ENCODE results near the gene SCO1. TPM values are rescaled to one million over a fixed set of nuclear protein-coding genes. Genes with fewer than 3 reads are reported as not detected.

SCO1 gene
- total RNA-seq, 2 donors from 2014 or later, result 43.3 to 43.9 TPM

GRCh38 chr17:10640475-10640874 is 56.9 kb downstream of the SCO1 start:
- Histone ChIP-seq H3K9ac (ENCODE audit: extremely low read depth, low read length, poor library complexity, severe bottlenecking) (no peak overlapping the region), H3K27ac (ENCODE audit: low read depth, low read length) (no peak overlapping the region), H3K36me3 (ENCODE audit: control insufficient read depth, insufficient read depth, low read length) (peaks cover 3% of the 10 kb centered on the region), H3K4me1 (ENCODE audit: control insufficient read depth, insufficient read depth, low read length) (no peaks in the 10 kb centered on the region), H3K27me3 (ENCODE audit: control insufficient read depth, insufficient read depth, low read length, poor library complexity, severe bottlenecking) (no peaks in the 10 kb centered on the region), H3K4me3 (ENCODE audit: low read length) (no peak overlapping the region), H3K9me3 (ENCODE audit: control insufficient read depth, low read length) (no peaks in the 10 kb centered on the region)
- H3K36me3 Mint-ChIP-seq (ENCODE audit: low read depth), result peaks cover 4% of the 10 kb centered on the region
- H3K4me1 Mint-ChIP-seq, result no peaks in the 10 kb centered on the region
- H3K9me3 Mint-ChIP-seq, result no peaks in the 10 kb centered on the region
- no peak for DNase-seq
- 61 to 100% methylated on average over 2 to 3 of the region's 3 CpGs for WGBS, 2 experiments (ENCODE audit: insufficient coverage in 1 of 2, insufficient read length in 1 of 2)
- no peak overlapping the region for H3K27ac Mint-ChIP-seq
- no peak for TF ChIP-seq CTCF (conservative IDR thresholded peaks at IDR 0.05)
- H3K4me3 Mint-ChIP-seq, result no peak overlapping the region
- no peaks in the 10 kb centered on the region for H3K27me3 Mint-ChIP-seq (ENCODE audit: insufficient read depth)

GRCh38 chr17:10638151-10638550 is 59.2 kb downstream of the SCO1 start:
- Mint-ChIP-seq H3K27me3 (ENCODE audit: insufficient read depth) (no peaks in the 10 kb centered on the region), H3K4me1 (no peaks in the 10 kb centered on the region), H3K36me3 (ENCODE audit: low read depth) (peaks cover 7% of the 10 kb centered on the region), H3K9me3 (no peaks in the 10 kb centered on the region), H3K4me3 (no peak overlapping the region), H3K27ac (no peak overlapping the region)
- H3K4me3 ChIP-seq (ENCODE audit: low read length), result no peak overlapping the region
- WGBS, 2 experiments (ENCODE audit: insufficient coverage in 1 of 2, insufficient read length in 1 of 2), result 91 to 92% methylated on average over 20 to 25 of the region's 25 CpGs
- H3K36me3 ChIP-seq (ENCODE audit: control insufficient read depth, insufficient read depth, low read length), result peaks cover 3% of the 10 kb centered on the region
- H3K4me1 ChIP-seq (ENCODE audit: control insufficient read depth, insufficient read depth, low read length), result no peaks in the 10 kb centered on the region
- TF ChIP-seq CTCF (conservative IDR thresholded peaks at IDR 0.05), result no peak
- no peak overlapping the region for H3K27ac ChIP-seq (ENCODE audit: low read depth, low read length)
- H3K9me3 ChIP-seq (ENCODE audit: control insufficient read depth, low read length), result no peaks in the 10 kb centered on the region
- no peak for DNase-seq
- no peaks in the 10 kb centered on the region for H3K27me3 ChIP-seq (ENCODE audit: control insufficient read depth, insufficient read depth, low read length, poor library complexity, severe bottlenecking)
- H3K9ac ChIP-seq (ENCODE audit: extremely low read depth, low read length, poor library complexity, severe bottlenecking), result no peak overlapping the region

- peaks cover 7% of the 10 kb centered on the region for H3K36me3 Mint-ChIP-seq (ENCODE audit: low read depth)
- no peak overlapping the region for H3K9ac ChIP-seq (ENCODE audit: extremely low read depth, low read length, poor library complexity, severe bottlenecking)
- no peaks in the 10 kb centered on the region for H3K9me3 Mint-ChIP-seq
- TF ChIP-seq CTCF (conservative IDR thresholded peaks at IDR 0.05), result peak; percentile 66
- H3K4me1 Mint-ChIP-seq, result no peaks in the 10 kb centered on the region
- H3K4me3 Mint-ChIP-seq, result no peak overlapping the region
- DNase-seq, result peak; percentile 85
- peaks cover 3% of the 10 kb centered on the region for H3K36me3 ChIP-seq (ENCODE audit: control insufficient read depth, insufficient read depth, low read length)
- H3K27ac Mint-ChIP-seq, result no peak overlapping the region
- H3K27me3 Mint-ChIP-seq (ENCODE audit: insufficient read depth), result no peaks in the 10 kb centered on the region
- H3K4me3 ChIP-seq (ENCODE audit: low read length), result no peak overlapping the region
- H3K27me3 ChIP-seq (ENCODE audit: control insufficient read depth, insufficient read depth, low read length, poor library complexity, severe bottlenecking), result no peaks in the 10 kb centered on the region
- no peak overlapping the region for H3K27ac ChIP-seq (ENCODE audit: low read depth, low read length)
- no peaks in the 10 kb centered on the region for H3K4me1 ChIP-seq (ENCODE audit: control insufficient read depth, insufficient read depth, low read length)
- no peaks in the 10 kb centered on the region for H3K9me3 ChIP-seq (ENCODE audit: control insufficient read depth, low read length)
- 91 to 98% methylated on average over 7 to 14 of the region's 14 CpGs for WGBS, 2 experiments (ENCODE audit: insufficient coverage in 1 of 2, insufficient read length in 1 of 2)
Measured at GRCh38 chr17:10635290-10635689, 62.0 kb downstream of the SCO1 start.
